ENCODE measurements around the gene GABBR1. TPM values are rescaled to one million over a fixed set of nuclear protein-coding genes. Genes with fewer than 3 reads are reported as not detected.
A peak's percentile ranks its signal among the peaks of the same experiment; 100 is the strongest.

Gene GABBR1
- 27.2 TPM for polyA plus RNA-seq (2013, experiment 1 of 2)
- 27.5 TPM for polyA plus RNA-seq (2013, experiment 2 of 2)

DNA sequence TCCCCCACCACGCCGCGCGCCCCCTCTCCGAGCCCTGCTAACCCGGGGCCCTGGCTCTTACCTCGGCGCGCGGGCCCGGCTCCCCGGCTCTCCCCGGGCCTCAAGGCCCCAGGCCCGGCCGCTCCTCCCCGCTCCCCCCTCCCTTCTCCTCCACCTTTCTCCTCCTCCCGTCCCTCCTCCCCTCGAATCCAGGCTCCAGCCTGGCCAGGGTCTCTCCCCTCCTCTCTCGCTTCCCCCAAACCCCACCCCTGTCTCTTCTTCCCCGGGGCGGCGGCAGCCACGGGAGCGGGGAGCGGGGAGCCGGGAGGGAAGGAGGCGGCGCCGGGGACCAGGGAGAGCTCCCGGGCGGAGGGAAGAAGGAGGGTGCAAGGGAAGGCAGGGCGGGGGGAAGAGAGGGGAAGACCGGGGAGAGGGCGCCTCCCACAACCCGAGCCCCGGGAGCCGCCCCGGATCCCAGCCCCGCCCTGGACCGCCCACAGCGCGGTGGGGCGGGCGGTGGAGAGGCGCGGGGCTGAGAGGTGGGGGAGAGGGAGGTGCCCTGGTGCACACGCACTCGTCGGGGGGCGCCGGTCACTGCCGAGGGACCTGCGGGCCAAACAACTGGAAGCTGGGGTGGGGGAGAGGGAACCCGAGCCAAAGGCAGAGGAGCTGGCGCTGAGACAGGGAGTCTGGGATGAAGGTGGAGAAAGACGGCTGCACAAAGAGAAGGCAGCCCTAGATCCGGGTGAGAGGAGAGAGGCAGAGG, at the start of gene GABBR1:
Gene GABBR1, minus strand, starts transcription at position 395 of the 745 bp plus-strand sequence. CDS start 798 bp downstream, outside the sequence.
- no CpG with 5 or more reads among the region's 57 CpGs for WGBS (ENCODE audit: extremely low coverage, insufficient coverage, low lambda C conversion rate)
- peak within 1 kb of the TSS; percentile 98 for H2AK5ac ChIP-seq (ENCODE audit: low read length)

DNA sequence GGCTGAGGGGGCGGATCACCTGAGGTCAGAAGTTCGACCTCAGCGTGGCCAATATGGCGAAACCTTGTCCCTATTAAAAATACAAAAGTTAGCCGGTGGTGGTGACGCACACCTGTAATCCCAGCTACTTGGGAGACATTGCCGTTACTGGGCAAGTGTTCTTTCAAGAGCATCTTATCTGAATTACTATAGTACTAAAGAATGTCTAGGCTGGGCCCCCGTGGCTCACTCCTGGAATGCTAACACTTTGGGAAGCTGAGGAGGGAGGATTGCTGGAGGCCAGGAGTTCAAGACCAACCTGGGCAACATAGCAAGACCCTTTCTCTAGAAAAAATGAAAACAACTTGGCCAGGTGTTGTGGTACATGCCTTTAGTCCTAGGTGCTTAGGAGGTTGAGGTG, 48.8 kb upstream of the GABBR1 start:
- Histone ChIP-seq H3K4me1 (ENCODE audit: control insufficient read depth, low read depth, low read length) (peaks cover 2% of the 10 kb centered on the region), H3K4me2 (ENCODE audit: low read length) (no peak overlapping the region), H3K36me3 (ENCODE audit: control insufficient read depth, insufficient read depth, low read length) (no peaks in the 10 kb centered on the region), H3K27ac (ENCODE audit: low read depth, low read length) (no peak overlapping the region), H3K79me2 (ENCODE audit: control insufficient read depth, insufficient read depth, low read length) (no peaks in the 10 kb centered on the region), H4K5ac (ENCODE audit: low read length) (no peak overlapping the region), H3K79me1 (ENCODE audit: low read length) (no peaks in the 10 kb centered on the region), H2BK5ac (ENCODE audit: low read length) (no peak overlapping the region), H2BK15ac (replicated peaks; ENCODE audit: low read depth) (no peak overlapping the region), H3K23ac (ENCODE audit: low read length) (no peak overlapping the region), H2AK5ac (ENCODE audit: low read length) (no peak overlapping the region), H3K4ac (ENCODE audit: low read depth, low read length) (no peak overlapping the region), H3K4me3 (ENCODE audit: low read length) (no peak overlapping the region), H3K18ac (ENCODE audit: low read length) (no peak overlapping the region), H3K56ac (ENCODE audit: low read length) (no peak overlapping the region), H3K27me3 (ENCODE audit: insufficient read depth, low read length, poor library complexity) (no peaks in the 10 kb centered on the region), H3K9ac (ENCODE audit: low read length) (no peak overlapping the region), H2BK120ac (ENCODE audit: low read depth, low read length) (no peak overlapping the region), H4K8ac (ENCODE audit: low read depth, low read length) (no peak overlapping the region)
- WGBS (ENCODE audit: extremely low coverage, insufficient coverage, low lambda C conversion rate), result no CpG with 5 or more reads among the region's 8 CpGs
- DNase-seq, result no peak

More for the DNA sequence above, at the start of gene GABBR1:
- Histone ChIP-seq H3K9ac (ENCODE audit: low read length) (peak within 1 kb of the TSS; percentile 93), H3K4ac (ENCODE audit: low read depth, low read length) (peak within 1 kb of the TSS; percentile 65), H3K4me3 (ENCODE audit: low read length) (peak within 1 kb of the TSS; percentile 75), H2BK15ac (replicated peaks; ENCODE audit: low read depth) (no peak within 1 kb of the TSS), H3K27me3 (ENCODE audit: insufficient read depth, low read length, poor library complexity) (no peaks in the 10 kb centered on the region), H2BK5ac (ENCODE audit: low read length) (peak within 1 kb of the TSS; percentile 73), H3K18ac (ENCODE audit: low read length) (peak within 1 kb of the TSS; percentile 93), H3K23ac (ENCODE audit: low read length) (peak within 1 kb of the TSS; percentile 80), H3K27ac (ENCODE audit: low read depth, low read length) (peak within 1 kb of the TSS; percentile 74), H3K56ac (ENCODE audit: low read length) (peak within 1 kb of the TSS; percentile 97), H2BK120ac (ENCODE audit: low read depth, low read length) (peak within 1 kb of the TSS; percentile 76), H3K79me1 (ENCODE audit: low read length) (peaks cover 7% of the 10 kb centered on the region), H4K5ac (ENCODE audit: low read length) (no peak within 1 kb of the TSS), H3K4me2 (ENCODE audit: low read length) (peak within 1 kb of the TSS; percentile 99), H3K4me1 (ENCODE audit: control insufficient read depth, low read depth, low read length) (peaks cover 4% of the 10 kb centered on the region), H4K8ac (ENCODE audit: low read depth, low read length) (peak within 1 kb of the TSS; percentile 83), H3K36me3 (ENCODE audit: control insufficient read depth, insufficient read depth, low read length) (no peaks in the 10 kb centered on the region), H3K79me2 (ENCODE audit: control insufficient read depth, insufficient read depth, low read length) (peaks cover 20% of the 10 kb centered on the region)
- peak; percentile 94 for DNase-seq

DNA sequence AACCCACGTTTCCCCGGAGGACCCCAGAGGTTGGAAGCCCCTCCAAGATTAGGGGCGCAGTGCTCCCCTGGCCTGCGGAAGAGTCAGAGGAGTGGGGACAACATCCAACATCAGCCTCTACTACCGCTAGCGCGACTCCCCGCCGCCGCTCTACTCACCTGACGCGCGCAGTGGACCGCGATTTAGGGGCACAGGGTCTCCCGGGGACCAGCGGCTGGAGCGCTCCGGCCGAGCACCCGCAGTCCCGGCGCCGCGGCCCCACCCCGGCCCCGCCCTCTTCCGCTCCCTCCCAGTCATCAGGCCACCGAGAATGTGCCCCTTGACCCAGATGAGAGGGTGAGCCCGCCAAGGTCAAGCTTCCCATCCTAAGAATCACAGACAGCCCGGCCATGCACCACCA, 47.9 kb upstream of the GABBR1 start, which contains the start of gene ZFP57:
Gene ZFP57, minus strand, starts transcription at position 249 of the 400 bp plus-strand sequence. CDS start 4,149 bp downstream, outside the sequence.
- H3K79me2 ChIP-seq (ENCODE audit: control insufficient read depth, insufficient read depth, low read length), result no peaks in the 10 kb centered on the region
- peaks cover 2% of the 10 kb centered on the region for H3K4me1 ChIP-seq (ENCODE audit: control insufficient read depth, low read depth, low read length)
- no CpG with 5 or more reads among the region's 31 CpGs for WGBS (ENCODE audit: extremely low coverage, insufficient coverage, low lambda C conversion rate)
- H2BK15ac ChIP-seq (replicated peaks; ENCODE audit: low read depth), result no peak within 1 kb of the TSS
- H3K79me1 ChIP-seq (ENCODE audit: low read length), result no peaks in the 10 kb centered on the region
- no peak for DNase-seq
- no peak within 1 kb of the TSS for H3K23ac ChIP-seq (ENCODE audit: low read length)
- H3K4ac ChIP-seq (ENCODE audit: low read depth, low read length), result no peak within 1 kb of the TSS
- no peaks in the 10 kb centered on the region for H3K36me3 ChIP-seq (ENCODE audit: control insufficient read depth, insufficient read depth, low read length)
- peak within 1 kb of the TSS; percentile 7 for H3K56ac ChIP-seq (ENCODE audit: low read length)
- no peak within 1 kb of the TSS for H3K4me3 ChIP-seq (ENCODE audit: low read length)
- peak within 1 kb of the TSS; percentile 20 for H3K18ac ChIP-seq (ENCODE audit: low read length)
- no peak within 1 kb of the TSS for H2AK5ac ChIP-seq (ENCODE audit: low read length)
- H2BK5ac ChIP-seq (ENCODE audit: low read length), result no peak within 1 kb of the TSS
- no peak within 1 kb of the TSS for H3K9ac ChIP-seq (ENCODE audit: low read length)
- no peak within 1 kb of the TSS for H2BK120ac ChIP-seq (ENCODE audit: low read depth, low read length)
- H4K8ac ChIP-seq (ENCODE audit: low read depth, low read length), result no peak within 1 kb of the TSS
- H4K5ac ChIP-seq (ENCODE audit: low read length), result no peak within 1 kb of the TSS
- no peak within 1 kb of the TSS for H3K4me2 ChIP-seq (ENCODE audit: low read length)
- no peak within 1 kb of the TSS for H3K27ac ChIP-seq (ENCODE audit: low read depth, low read length)
- no peaks in the 10 kb centered on the region for H3K27me3 ChIP-seq (ENCODE audit: insufficient read depth, low read length, poor library complexity)

DNA sequence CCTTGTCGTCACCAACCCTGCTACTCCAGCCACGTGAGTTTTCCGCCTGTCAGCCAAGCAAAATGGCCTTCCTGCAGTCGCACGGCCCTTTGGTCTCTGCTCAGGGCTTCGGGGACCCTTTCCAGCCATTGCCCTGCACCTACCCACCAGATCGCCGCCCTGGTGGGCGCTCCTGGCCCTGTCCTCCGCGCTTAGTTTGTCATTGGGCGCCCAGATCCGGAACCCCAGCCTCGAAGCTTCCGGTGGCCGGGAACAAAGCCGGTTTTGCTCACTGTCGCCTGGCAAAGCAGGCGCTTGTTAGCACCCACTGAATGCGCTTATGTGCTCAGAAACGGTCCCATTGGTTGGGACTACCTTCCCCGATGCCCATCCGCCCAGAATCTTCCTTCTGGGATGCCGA, 47.4 kb upstream of the GABBR1 start:
- Histone ChIP-seq H4K5ac (ENCODE audit: low read length) (no peak overlapping the region), H3K4ac (ENCODE audit: low read depth, low read length) (no peak overlapping the region), H2AK5ac (ENCODE audit: low read length) (no peak overlapping the region), H2BK120ac (ENCODE audit: low read depth, low read length) (no peak overlapping the region), H3K9ac (ENCODE audit: low read length) (no peak overlapping the region), H3K56ac (ENCODE audit: low read length) (no peak overlapping the region), H3K4me1 (ENCODE audit: control insufficient read depth, low read depth, low read length) (peaks cover 2% of the 10 kb centered on the region), H3K36me3 (ENCODE audit: control insufficient read depth, insufficient read depth, low read length) (no peaks in the 10 kb centered on the region), H3K4me3 (ENCODE audit: low read length) (no peak overlapping the region), H4K8ac (ENCODE audit: low read depth, low read length) (no peak overlapping the region), H3K4me2 (ENCODE audit: low read length) (no peak overlapping the region), H2BK15ac (replicated peaks; ENCODE audit: low read depth) (no peak overlapping the region), H3K79me1 (ENCODE audit: low read length) (no peaks in the 10 kb centered on the region), H3K79me2 (ENCODE audit: control insufficient read depth, insufficient read depth, low read length) (no peaks in the 10 kb centered on the region), H3K27me3 (ENCODE audit: insufficient read depth, low read length, poor library complexity) (no peaks in the 10 kb centered on the region), H3K18ac (ENCODE audit: low read length) (no peak overlapping the region), H2BK5ac (ENCODE audit: low read length) (no peak overlapping the region), H3K23ac (ENCODE audit: low read length) (no peak overlapping the region), H3K27ac (ENCODE audit: low read depth, low read length) (no peak overlapping the region)
- no peak for DNase-seq
- WGBS (ENCODE audit: extremely low coverage, insufficient coverage, low lambda C conversion rate), result no CpG with 5 or more reads among the region's 24 CpGs

GRCh38 chr6:29679962-29680361, 47.0 kb upstream of the GABBR1 start:
- H4K8ac ChIP-seq (ENCODE audit: low read depth, low read length), result no peak overlapping the region
- no CpG with 5 or more reads among the region's 13 CpGs for WGBS (ENCODE audit: extremely low coverage, insufficient coverage, low lambda C conversion rate)
- no peak overlapping the region for H3K23ac ChIP-seq (ENCODE audit: low read length)
- H2AK5ac ChIP-seq (ENCODE audit: low read length), result no peak overlapping the region
- H2BK5ac ChIP-seq (ENCODE audit: low read length), result no peak overlapping the region
- no peak overlapping the region for H2BK15ac ChIP-seq (replicated peaks; ENCODE audit: low read depth)
- no peaks in the 10 kb centered on the region for H3K79me2 ChIP-seq (ENCODE audit: control insufficient read depth, insufficient read depth, low read length)
- no peaks in the 10 kb centered on the region for H3K36me3 ChIP-seq (ENCODE audit: control insufficient read depth, insufficient read depth, low read length)
- no peak overlapping the region for H4K5ac ChIP-seq (ENCODE audit: low read length)
- H2BK120ac ChIP-seq (ENCODE audit: low read depth, low read length), result no peak overlapping the region
- no peak overlapping the region for H3K4ac ChIP-seq (ENCODE audit: low read depth, low read length)
- peak overlapping the region; percentile 7 for H3K56ac ChIP-seq (ENCODE audit: low read length)
- no peak overlapping the region for H3K9ac ChIP-seq (ENCODE audit: low read length)
- no peaks in the 10 kb centered on the region for H3K27me3 ChIP-seq (ENCODE audit: insufficient read depth, low read length, poor library complexity)
- no peaks in the 10 kb centered on the region for H3K79me1 ChIP-seq (ENCODE audit: low read length)
- H3K4me3 ChIP-seq (ENCODE audit: low read length), result no peak overlapping the region
- no peak overlapping the region for H3K4me2 ChIP-seq (ENCODE audit: low read length)
- H3K18ac ChIP-seq (ENCODE audit: low read length), result peak overlapping the region; percentile 20
- H3K4me1 ChIP-seq (ENCODE audit: control insufficient read depth, low read depth, low read length), result peaks cover 2% of the 10 kb centered on the region
- DNase-seq, result no peak
- no peak overlapping the region for H3K27ac ChIP-seq (ENCODE audit: low read depth, low read length)
